Trophoblast cell (in vitro differentiated cells and primary cell): ENCODE data around the gene XRCC1.

Source experiments
- DNase-seq, 2 donors: peaks; one replicate each; pipeline ENCODE4 v3.0.0-alpha.2; 2016
- H2AFZ ChIP-seq: 2 replicates; pipeline ENCODE4 v1.6.1; 2013; ENCODE audit warnings: low read length, moderate library complexity, mild to moderate bottlenecking; ENCODE audit not compliant: insufficient read depth, poor library complexity
- H2AK5ac ChIP-seq: 2 replicates; pipeline ENCODE4 v1.6.1; 2013; ENCODE audit warnings: mild to moderate bottlenecking, low read length
- H2BK120ac ChIP-seq: 2 replicates; pipeline ENCODE4 v1.6.1; 2013; ENCODE audit warnings: low read length, mild to moderate bottlenecking, moderate library complexity; ENCODE audit not compliant: insufficient read depth, poor library complexity
- H2BK12ac ChIP-seq: 2 replicates; pipeline ENCODE4 v1.6.1; 2013; ENCODE audit warnings: mild to moderate bottlenecking, low read length, moderate library complexity
- H2BK5ac ChIP-seq: 2 replicates; pipeline ENCODE4 v1.6.1; 2013; ENCODE audit warnings: low read length, low read depth, moderate library complexity, mild to moderate bottlenecking; ENCODE audit not compliant: poor library complexity
- H3K14ac ChIP-seq: 2 replicates; pipeline ENCODE4 v1.6.1; 2013; ENCODE audit warnings: mild to moderate bottlenecking, low read length
- H3K18ac ChIP-seq: 2 replicates; pipeline ENCODE4 v1.6.1; 2013; ENCODE audit warnings: mild to moderate bottlenecking, low read length
- H3K23ac ChIP-seq: 2 replicates; pipeline ENCODE4 v1.6.1; 2013; ENCODE audit warnings: low read length
- H3K27ac ChIP-seq: 2 replicates; pipeline ENCODE4 v1.5.1; 2013; ENCODE audit warnings: low read depth, mild to moderate bottlenecking, inconsistent platforms, low read length, moderate library complexity
- H3K27me3 ChIP-seq: 2 replicates; pipeline ENCODE4 v1.6.1; 2013; ENCODE audit warnings: inconsistent platforms, mild to moderate bottlenecking, low read length, moderate library complexity; ENCODE audit not compliant: insufficient read depth
- H3K36me3 ChIP-seq, 2 experiments: 1 replicate in 1 of 2; 2 replicates in 1 of 2; pipeline ENCODE4 v1.6.1; 2013; ENCODE audit warnings: low read length in 2 of 2, mild to moderate bottlenecking in 2 of 2, moderate library complexity in 1 of 2; ENCODE audit not compliant: insufficient read depth in 2 of 2, control insufficient read depth in 1 of 2
- H3K4ac ChIP-seq: 2 replicates; pipeline ENCODE4 v1.6.1; 2013; ENCODE audit warnings: low read depth, mild to moderate bottlenecking, low read length, moderate library complexity
- H3K4me1 ChIP-seq, 2 experiments: 1 replicate in 1 of 2; 2 replicates in 1 of 2; pipeline ENCODE4 v1.6.1; 2013; ENCODE audit warnings: low read length in 2 of 2, mild to moderate bottlenecking in 2 of 2, moderate library complexity in 1 of 2; ENCODE audit not compliant: insufficient read depth in 2 of 2, control insufficient read depth in 1 of 2
- H3K4me2 ChIP-seq: 2 replicates; pipeline ENCODE4 v1.6.1; 2013; ENCODE audit warnings: inconsistent platforms, mild to moderate bottlenecking, low read length, moderate library complexity
- H3K4me3 ChIP-seq: 2 replicates; pipeline ENCODE4 v1.5.1; 2013; ENCODE audit warnings: mild to moderate bottlenecking, low read depth, low read length, inconsistent platforms
- H3K79me1 ChIP-seq: one replicate; pipeline ENCODE4 v1.6.1; 2013; ENCODE audit warnings: low read length
- H3K79me2 ChIP-seq: 2 replicates; pipeline ENCODE4 v1.6.1; 2013; ENCODE audit warnings: low read length, mild to moderate bottlenecking; ENCODE audit not compliant: control insufficient read depth, insufficient read depth, poor library complexity
- H3K9ac ChIP-seq: 2 replicates; pipeline ENCODE4 v1.6.1; 2013; ENCODE audit warnings: mild to moderate bottlenecking, low read length
- H3K9me3 ChIP-seq: 2 replicates; pipeline ENCODE4 v1.6.1; 2013; ENCODE audit warnings: low read depth, mild to moderate bottlenecking, control low read depth, inconsistent platforms, low read length; ENCODE audit not compliant: insufficient read depth
- H4K12ac ChIP-seq: 2 replicates; pipeline ENCODE4 v1.6.1; 2013; ENCODE audit warnings: low read depth, mild to moderate bottlenecking, low read length, moderate library complexity
- H4K8ac ChIP-seq: 2 replicates; pipeline ENCODE4 v1.6.1; 2013; ENCODE audit warnings: low read depth, mild to moderate bottlenecking, low read length, moderate library complexity
- H4K91ac ChIP-seq: one replicate; pipeline ENCODE4 v1.6.1; 2013; ENCODE audit warnings: low read depth, mild to moderate bottlenecking, low read length, moderate library complexity
- WGBS: extraction: QIAGEN DNeasy Blood & Tissue Kit; methylation state at CpG from one replicate; pipeline ENCODE4 v1.1.7; 2013; ENCODE audit warnings: missing lambda C conversion rate; ENCODE audit not compliant: insufficient read length, insufficient coverage; ENCODE audit errors: extremely low coverage; 5-methylcytosine and 5-hydroxymethylcytosine counted together

Gene XRCC1

GRCh38 chr19:43526884-43527859, 48.2 kb downstream of the XRCC1 start, which contains the start of gene ETHE1:
Gene ETHE1, minus strand, starts transcription at chr19:43527201. Its CDS starts 24 bp downstream, at chr19:43527177.
- Histone ChIP-seq H4K12ac (peak within 1 kb of the TSS; percentile 89), H3K27me3 (no peaks in the 10 kb centered on the region), H3K4ac (no peak within 1 kb of the TSS), H2BK5ac (no peak within 1 kb of the TSS), H3K27ac (no peak within 1 kb of the TSS), H2BK12ac (no peak within 1 kb of the TSS), H4K91ac (peak within 1 kb of the TSS; percentile 50), H3K36me3 (no peaks in the 10 kb centered on the region), H3K18ac (peak within 1 kb of the TSS; percentile 90), H3K4me1 (peaks cover 16 to 19% of the 10 kb centered on the region in 2 experiments), H3K9me3 (no peaks in the 10 kb centered on the region), H3K4me3 (peak within 1 kb of the TSS; percentile 81), H3K79me2 (peaks cover 2% of the 10 kb centered on the region), H4K8ac (peak within 1 kb of the TSS; percentile 80), H3K4me2 (peak within 1 kb of the TSS; percentile 84), H3K23ac (no peak within 1 kb of the TSS), H2AFZ (peak within 1 kb of the TSS; percentile 85), H3K14ac (peak within 1 kb of the TSS; percentile 83), H3K79me1 (peaks cover 5% of the 10 kb centered on the region), H3K9ac (peak within 1 kb of the TSS; percentile 75), H2BK120ac (peak within 1 kb of the TSS; percentile 56), H2AK5ac (peak within 1 kb of the TSS; percentile 91)
- no CpG with 5 or more reads among the region's 54 CpGs for WGBS
- DNase-seq: peak; percentile 53 to 70

- H3K9ac ChIP-seq: no peak overlapping the region
- H3K4me2 ChIP-seq: peak overlapping the region; percentile 84
- H2BK120ac ChIP-seq: no peak overlapping the region
- peak overlapping the region; percentile 3 for H4K8ac ChIP-seq
- H3K79me2 ChIP-seq: peaks cover 2% of the 10 kb centered on the region
- no CpG with 5 or more reads among the region's 26 CpGs for WGBS
- H4K12ac ChIP-seq: no peak overlapping the region
- H2AFZ ChIP-seq: no peak overlapping the region
- peak overlapping the region; percentile 8 for H2BK12ac ChIP-seq
- H3K9me3 ChIP-seq: no peaks in the 10 kb centered on the region
- H3K79me1 ChIP-seq: peaks cover 5% of the 10 kb centered on the region
- peaks cover 16 to 19% of the 10 kb centered on the region in 2 experiments for H3K4me1 ChIP-seq
- peak overlapping the region; percentile 81 for H3K4me3 ChIP-seq
- H3K4ac ChIP-seq: no peak overlapping the region
- H3K14ac ChIP-seq: peak overlapping the region; percentile 1
- peak overlapping the region; percentile 38 for H3K18ac ChIP-seq
- no peaks in the 10 kb centered on the region for H3K36me3 ChIP-seq
- DNase-seq: peak; percentile 46 to 48
- no peak overlapping the region for H3K23ac ChIP-seq
- no peak overlapping the region for H4K91ac ChIP-seq
- H2BK5ac ChIP-seq: no peak overlapping the region
- no peaks in the 10 kb centered on the region for H3K27me3 ChIP-seq
- no peak overlapping the region for H3K27ac ChIP-seq
- H2AK5ac ChIP-seq: peak overlapping the region; percentile 15
Observed at GRCh38 chr19:43525836-43526771, 49.2 kb downstream of the XRCC1 start.

GRCh38 chr19:43524922-43525835, 50.1 kb downstream of the XRCC1 start:
- Histone ChIP-seq H2BK120ac (no peak overlapping the region), H3K4me3 (no peak overlapping the region), H3K79me1 (peaks cover 5% of the 10 kb centered on the region), H3K27ac (no peak overlapping the region), H2BK12ac (no peak overlapping the region), H3K9ac (no peak overlapping the region), H3K27me3 (no peaks in the 10 kb centered on the region), H3K36me3 (no peaks in the 10 kb centered on the region), H2AFZ (no peak overlapping the region), H2AK5ac (no peak overlapping the region), H3K14ac (no peak overlapping the region), H3K9me3 (no peaks in the 10 kb centered on the region), H4K8ac (no peak overlapping the region), H4K12ac (no peak overlapping the region), H3K23ac (no peak overlapping the region), H2BK5ac (no peak overlapping the region), H4K91ac (no peak overlapping the region), H3K4me2 (peak overlapping the region; percentile 84), H3K79me2 (peaks cover 2% of the 10 kb centered on the region), H3K4me1 (peaks cover 16 to 19% of the 10 kb centered on the region in 2 experiments), H3K4ac (no peak overlapping the region), H3K18ac (no peak overlapping the region)
- WGBS: no CpG with 5 or more reads among the region's 12 CpGs
- peak; percentile 62 to 70 for DNase-seq
